Loucy (cell line): ENCODE results near the gene COL23A1.

Experiments used
- H2AFZ ChIP-seq: fragments of 200-600 bp; sonication (generic); 2 replicates; pipeline ENCODE4 v1.6.0; 2016; ENCODE audit warnings: antibody characterized with exemption, mild to moderate bottlenecking, low read length, moderate library complexity
- H3F3A ChIP-seq: fragments of 200-600 bp; 2 replicates; pipeline ENCODE4 v1.6.0; 2016; ENCODE audit warnings: antibody characterized with exemption, low read depth, mild to moderate bottlenecking
- H3K27me3 ChIP-seq: fragments of 200-600 bp; sonication (generic); 2 replicates; pipeline ENCODE4 v1.6.1; 2014; ENCODE audit warnings: low read length, mild to moderate bottlenecking; ENCODE audit not compliant: insufficient read depth, poor library complexity, severe bottlenecking
- H3K36me3 ChIP-seq: fragments of 200-600 bp; sonication (generic); 2 replicates; pipeline ENCODE4 v1.6.1; 2016; ENCODE audit warnings: low read length; ENCODE audit not compliant: insufficient read depth
- H3K4me1 ChIP-seq: fragments of 200-600 bp; sonication (generic); 2 replicates; pipeline ENCODE4 v1.5.1; 2014; ENCODE audit warnings: low read length, mild to moderate bottlenecking; ENCODE audit not compliant: insufficient read depth, poor library complexity, severe bottlenecking
- H3K4me2 ChIP-seq: fragments of 200-600 bp; sonication (generic); 2 replicates; pipeline ENCODE4 v1.6.0; 2014; ENCODE audit warnings: antibody characterized with exemption, low read length, low read depth, mild to moderate bottlenecking; ENCODE audit not compliant: poor library complexity, severe bottlenecking
- H3K4me3 ChIP-seq: fragments of 200-600 bp; sonication (generic); 2 replicates; pipeline ENCODE4 v1.5.1; 2014; ENCODE audit warnings: low read length, mild to moderate bottlenecking, mixed read lengths; ENCODE audit not compliant: poor library complexity, severe bottlenecking
- H3K79me2 ChIP-seq: fragments of 200-600 bp; sonication (generic); 2 replicates; pipeline ENCODE4 v1.6.1; 2014; ENCODE audit warnings: low read length; ENCODE audit not compliant: insufficient read depth
- H3K9ac ChIP-seq: fragments of 200-600 bp; sonication (generic); 2 replicates; pipeline ENCODE4 v1.6.0; 2014; ENCODE audit warnings: mild to moderate bottlenecking, low read depth, low read length, moderate library complexity; ENCODE audit not compliant: poor library complexity, severe bottlenecking
- H3K9me2 ChIP-seq: fragments of 200-600 bp; sonication (generic); replicated peaks from 2 replicates; pipeline ENCODE4 v1.6.1; 2016; ENCODE audit warnings: low read depth, low read length, mixed read lengths
- H3K9me3 ChIP-seq: fragments of 200-600 bp; sonication (generic); 2 replicates; pipeline ENCODE4 v1.6.1; 2014; ENCODE audit warnings: mild to moderate bottlenecking, antibody characterized with exemption, low read length, low read depth; ENCODE audit not compliant: insufficient read depth
- H4K20me1 ChIP-seq: fragments of 200-600 bp; sonication (generic); 2 replicates; pipeline ENCODE4 v1.6.0; 2014; ENCODE audit warnings: antibody characterized with exemption, low read length, mild to moderate bottlenecking; ENCODE audit not compliant: insufficient read depth, poor library complexity, severe bottlenecking
- CTCF ChIP-seq: fragments of 200-600 bp; sonication (generic); conservative IDR thresholded peaks from 2 replicates; pipeline ENCODE4 v1.5.1; 2014; ENCODE audit warnings: mild to moderate bottlenecking, antibody characterized with exemption, low read length
- EZH2phosphoT487 ChIP-seq: fragments of 200-600 bp; IDR thresholded peaks from 2 replicates; pipeline ENCODE4 v1.6.1; 2018; ENCODE audit warnings: antibody characterized with exemption, mild to moderate bottlenecking, moderate library complexity, borderline replicate concordance

Gene COL23A1

GRCh38 chr5:178351221-178352034 is 238.8 kb downstream of the COL23A1 start:
- Histone ChIP-seq H3K36me3 (no peaks in the 10 kb centered on the region), H2AFZ (no peak overlapping the region), H3K4me1 (no peaks in the 10 kb centered on the region), H3K9me2 (no peaks in the 10 kb centered on the region), H3K9me3 (no peaks in the 10 kb centered on the region), H3K4me2 (no peak overlapping the region), H3K9ac (no peak overlapping the region), H3K27me3 (no peaks in the 10 kb centered on the region), H3F3A (no peaks in the 10 kb centered on the region), H3K79me2 (no peaks in the 10 kb centered on the region), H3K4me3 (no peak overlapping the region), H4K20me1 (no peaks in the 10 kb centered on the region)
- TF ChIP-seq EZH2phosphoT487, result no peak
- TF ChIP-seq CTCF, result no peak

DNA sequence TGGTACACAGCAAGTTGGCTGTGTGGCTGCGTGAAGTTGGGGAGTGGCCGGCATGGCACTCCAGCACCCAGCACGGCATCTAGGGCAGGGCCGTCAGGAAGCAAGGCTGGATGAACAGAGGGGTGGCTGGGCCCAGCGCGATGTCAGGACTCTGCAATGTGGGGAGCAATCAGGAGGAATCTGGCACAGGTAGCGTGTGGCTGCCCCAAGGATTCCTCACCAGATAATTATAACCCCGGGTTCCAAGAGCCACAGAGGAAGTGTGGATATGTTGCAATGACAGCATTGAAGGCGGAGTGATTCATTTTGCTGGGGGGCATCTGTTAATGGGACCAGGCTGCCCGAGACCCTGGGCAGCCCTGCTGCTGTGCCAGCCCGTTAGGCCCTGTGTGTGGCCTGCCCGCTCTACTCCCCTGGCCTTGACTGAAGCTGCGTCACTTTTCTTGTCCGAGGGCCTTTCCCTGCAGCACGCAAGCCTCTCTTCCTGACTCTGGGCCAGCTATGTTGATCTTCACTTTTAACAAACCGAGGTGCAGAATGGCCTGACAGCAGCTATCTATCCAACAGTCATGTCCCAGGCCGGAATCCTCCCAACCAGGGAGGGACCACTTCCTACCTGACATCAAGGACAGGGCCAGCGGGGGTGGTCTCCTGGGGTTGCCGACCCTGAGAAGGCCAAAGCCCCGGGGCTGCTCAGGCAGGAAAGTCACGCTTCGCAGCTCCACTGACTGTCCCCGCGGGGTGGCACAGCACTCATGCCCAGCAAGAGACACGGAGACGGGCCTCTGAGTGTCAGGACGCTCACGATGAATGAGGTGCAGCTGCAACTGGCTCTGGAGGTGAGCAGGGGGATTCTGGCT is 239.6 kb downstream of the COL23A1 start:
- no peak overlapping the region for H2AFZ ChIP-seq
- no peak overlapping the region for H3K4me2 ChIP-seq
- no peak for TF ChIP-seq CTCF
- no peak for TF ChIP-seq EZH2phosphoT487
- no peaks in the 10 kb centered on the region for H3K4me1 ChIP-seq
- H3K9me2 ChIP-seq, result no peaks in the 10 kb centered on the region
- no peaks in the 10 kb centered on the region for H3K9me3 ChIP-seq
- H3K27me3 ChIP-seq, result no peaks in the 10 kb centered on the region
- H3K9ac ChIP-seq, result no peak overlapping the region
- H3K36me3 ChIP-seq, result no peaks in the 10 kb centered on the region
- no peaks in the 10 kb centered on the region for H4K20me1 ChIP-seq
- no peaks in the 10 kb centered on the region for H3K79me2 ChIP-seq
- H3K4me3 ChIP-seq, result no peak overlapping the region
- H3F3A ChIP-seq, result no peaks in the 10 kb centered on the region

DNA sequence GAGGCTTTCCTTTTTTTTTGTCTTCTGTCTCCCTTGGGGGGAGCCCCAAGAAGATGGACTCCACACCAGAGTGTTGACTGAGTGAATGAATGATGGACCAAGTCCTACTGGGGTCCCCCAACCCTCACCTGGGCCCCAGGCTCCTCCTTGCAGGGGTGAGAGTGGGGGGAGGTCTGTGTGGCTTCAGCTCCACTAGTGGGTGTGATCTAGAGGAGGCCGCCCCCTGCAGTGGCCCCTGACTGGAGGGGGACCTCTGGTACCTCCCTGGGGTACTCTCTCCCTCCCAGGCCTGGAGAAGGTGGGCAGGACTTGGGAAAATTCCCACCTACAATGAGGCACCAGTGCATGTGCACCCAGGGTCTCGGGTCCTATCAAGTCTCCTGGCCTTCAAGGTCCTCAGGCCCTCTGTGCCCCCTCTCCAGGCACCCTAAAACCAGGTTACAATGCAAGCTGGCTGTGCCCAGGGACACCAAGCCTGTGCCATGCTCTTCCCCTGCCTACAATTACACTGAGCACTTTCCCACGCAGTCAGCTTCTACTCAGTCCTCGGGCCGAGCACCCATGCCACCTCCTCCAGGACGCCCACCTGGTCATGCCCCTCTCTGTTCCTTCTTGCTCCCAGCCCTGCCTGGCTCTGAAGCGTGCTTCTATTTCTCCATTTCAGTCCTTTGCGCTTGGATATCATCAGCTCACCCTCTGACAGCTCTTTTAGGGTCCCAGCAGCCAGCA is 240.4 kb downstream of the COL23A1 start:
- H4K20me1 ChIP-seq, result no peaks in the 10 kb centered on the region
- no peak overlapping the region for H2AFZ ChIP-seq
- no peak overlapping the region for H3K4me2 ChIP-seq
- no peak for TF ChIP-seq CTCF
- TF ChIP-seq EZH2phosphoT487, result no peak
- H3K27me3 ChIP-seq, result no peaks in the 10 kb centered on the region
- no peaks in the 10 kb centered on the region for H3K79me2 ChIP-seq
- no peak overlapping the region for H3K9ac ChIP-seq
- H3K4me3 ChIP-seq, result no peak overlapping the region
- H3K9me3 ChIP-seq, result no peaks in the 10 kb centered on the region
- no peaks in the 10 kb centered on the region for H3K36me3 ChIP-seq
- no peaks in the 10 kb centered on the region for H3K4me1 ChIP-seq
- no peaks in the 10 kb centered on the region for H3K9me2 ChIP-seq
- no peaks in the 10 kb centered on the region for H3F3A ChIP-seq
